22Rv1 (cell line): ENCODE measurements around the gene NMNAT2.
"Not testable (repeated sequence)": the region's sequence is repeated elsewhere in the genome, so short reads cannot be mapped to it uniquely, and the experiment has no call there.

Source experiments
- H3K27ac ChIP-seq: fragments of 450-650 bp; 2 replicates; pipeline ENCODE4 v1.5.1; 2017
- CTCF ChIP-seq: fragments of 450-650 bp; IDR thresholded peaks from 2 replicates; pipeline ENCODE4 v1.5.1; 2017; ENCODE audit warnings: mild to moderate bottlenecking
- ZFX ChIP-seq: fragments of 450-650 bp; IDR thresholded peaks from 2 replicates; pipeline ENCODE4 v1.6.1; 2017; ENCODE audit warnings: antibody characterized with exemption, borderline replicate concordance

Gene NMNAT2

GRCh38 chr1:183243161-183244050 lies 174.8 kb downstream of the NMNAT2 start:
- H3K27ac ChIP-seq = no peak overlapping the region
- no peak for TF ChIP-seq ZFX
- TF ChIP-seq CTCF = no peak

- TF ChIP-seq CTCF (no peak), ZFX (no peak)
- no peak overlapping the region for H3K27ac ChIP-seq
Measured at GRCh38 chr1:183242556-183242955, 175.6 kb downstream of the NMNAT2 start.

- H3K27ac ChIP-seq = no peak overlapping the region
- no peak for TF ChIP-seq ZFX
- TF ChIP-seq CTCF = no peak
Measured at GRCh38 chr1:183241471-183241870, 176.7 kb downstream of the NMNAT2 start.

- H3K27ac ChIP-seq = not testable (repeated sequence)
Measured at GRCh38 chr1:183240853-183241252, 177.3 kb downstream of the NMNAT2 start.

- TF ChIP-seq ZFX = no peak
- no peak for TF ChIP-seq CTCF
- no peak overlapping the region for H3K27ac ChIP-seq
Measured at GRCh38 chr1:183240526-183240825, 177.7 kb downstream of the NMNAT2 start.

GRCh38 chr1:183239793-183240525 lies 178.2 kb downstream of the NMNAT2 start:
- no peak for TF ChIP-seq ZFX
- no peak for TF ChIP-seq CTCF
- H3K27ac ChIP-seq = no peak overlapping the region

- no peak overlapping the region for H3K27ac ChIP-seq
- no peak for TF ChIP-seq ZFX
- TF ChIP-seq CTCF = no peak
Measured at GRCh38 chr1:183239220-183239742, 178.9 kb downstream of the NMNAT2 start.
